ENCODE data around the gene LRCH1. TPM values are rescaled to one million over a fixed set of nuclear protein-coding genes. Genes with fewer than 3 reads are reported as not detected.
A peak's percentile ranks its signal among the peaks of the same experiment; 100 is the strongest.

The LRCH1 gene
- total RNA-seq, 4 donors from 2014 or later = 54.3 to 72.2 (median 57.4) TPM

DNA sequence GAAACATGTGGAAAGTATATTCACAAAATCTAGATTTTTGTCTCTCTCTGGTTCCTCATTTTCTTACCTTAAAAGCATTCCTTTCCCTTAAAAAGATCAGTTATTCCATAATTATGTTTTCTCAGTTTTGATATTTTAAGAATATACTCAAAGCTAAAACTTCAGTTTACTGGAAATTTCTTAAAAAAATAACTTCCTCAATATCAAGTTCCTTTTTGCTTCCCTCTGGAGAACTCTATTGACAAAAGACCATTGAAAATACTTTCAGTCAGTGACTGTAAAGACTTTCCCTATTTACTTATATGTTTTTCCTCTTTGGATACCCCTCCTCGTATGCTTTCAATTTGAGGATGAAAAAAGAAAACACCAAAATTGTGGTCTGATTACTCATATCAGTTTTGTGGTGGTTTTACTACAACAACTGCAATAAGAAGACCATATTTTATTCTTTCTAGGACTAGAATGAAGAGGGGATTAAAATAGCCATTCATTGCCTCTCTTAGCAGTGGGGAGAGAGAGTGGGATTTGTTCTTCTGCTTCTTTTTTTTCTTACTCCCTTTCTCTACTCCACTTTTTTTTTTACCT is 130.8 kb downstream of the LRCH1 start:
- peak overlapping the region in 3 of 4 donors; percentile 9 to 55 (median 34) for H3K27ac ChIP-seq
- ATAC-seq = no peak
- H3K4me3 ChIP-seq = no peak overlapping the region
- peaks cover 9 to 77% (median 13%) of the 10 kb centered on the region in 3 donors for H3K4me1 ChIP-seq
- no peaks in the 10 kb centered on the region for H3K9me3 ChIP-seq
- peaks cover 0 to 15% of the 10 kb centered on the region in 2 donors for H3K36me3 ChIP-seq
- WGBS, 2 donors (ENCODE audit: low coverage in 1 of 2) = 77 to 86% methylated on average over 1 of the region's 1 CpG
- no peaks in the 10 kb centered on the region for H3K27me3 ChIP-seq
- no peak for TF ChIP-seq EP300 (IDR thresholded peaks at IDR 0.05)
- TF ChIP-seq POLR2A (IDR thresholded peaks at IDR 0.05) = no peak
- no peak for TF ChIP-seq POLR2AphosphoS5 (IDR thresholded peaks at IDR 0.05)
- TF ChIP-seq, protein P1, sequence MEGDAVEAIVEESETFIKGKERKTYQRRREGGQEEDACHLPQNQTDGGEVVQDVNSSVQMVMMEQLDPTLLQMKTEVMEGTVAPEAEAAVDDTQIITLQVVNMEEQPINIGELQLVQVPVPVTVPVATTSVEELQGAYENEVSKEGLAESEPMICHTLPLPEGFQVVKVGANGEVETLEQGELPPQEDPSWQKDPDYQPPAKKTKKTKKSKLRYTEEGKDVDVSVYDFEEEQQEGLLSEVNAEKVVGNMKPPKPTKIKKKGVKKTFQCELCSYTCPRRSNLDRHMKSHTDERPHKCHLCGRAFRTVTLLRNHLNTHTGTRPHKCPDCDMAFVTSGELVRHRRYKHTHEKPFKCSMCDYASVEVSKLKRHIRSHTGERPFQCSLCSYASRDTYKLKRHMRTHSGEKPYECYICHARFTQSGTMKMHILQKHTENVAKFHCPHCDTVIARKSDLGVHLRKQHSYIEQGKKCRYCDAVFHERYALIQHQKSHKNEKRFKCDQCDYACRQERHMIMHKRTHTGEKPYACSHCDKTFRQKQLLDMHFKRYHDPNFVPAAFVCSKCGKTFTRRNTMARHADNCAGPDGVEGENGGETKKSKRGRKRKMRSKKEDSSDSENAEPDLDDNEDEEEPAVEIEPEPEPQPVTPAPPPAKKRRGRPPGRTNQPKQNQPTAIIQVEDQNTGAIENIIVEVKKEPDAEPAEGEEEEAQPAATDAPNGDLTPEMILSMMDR (IDR thresholded peaks at IDR 0.05) = no peak

DNA sequence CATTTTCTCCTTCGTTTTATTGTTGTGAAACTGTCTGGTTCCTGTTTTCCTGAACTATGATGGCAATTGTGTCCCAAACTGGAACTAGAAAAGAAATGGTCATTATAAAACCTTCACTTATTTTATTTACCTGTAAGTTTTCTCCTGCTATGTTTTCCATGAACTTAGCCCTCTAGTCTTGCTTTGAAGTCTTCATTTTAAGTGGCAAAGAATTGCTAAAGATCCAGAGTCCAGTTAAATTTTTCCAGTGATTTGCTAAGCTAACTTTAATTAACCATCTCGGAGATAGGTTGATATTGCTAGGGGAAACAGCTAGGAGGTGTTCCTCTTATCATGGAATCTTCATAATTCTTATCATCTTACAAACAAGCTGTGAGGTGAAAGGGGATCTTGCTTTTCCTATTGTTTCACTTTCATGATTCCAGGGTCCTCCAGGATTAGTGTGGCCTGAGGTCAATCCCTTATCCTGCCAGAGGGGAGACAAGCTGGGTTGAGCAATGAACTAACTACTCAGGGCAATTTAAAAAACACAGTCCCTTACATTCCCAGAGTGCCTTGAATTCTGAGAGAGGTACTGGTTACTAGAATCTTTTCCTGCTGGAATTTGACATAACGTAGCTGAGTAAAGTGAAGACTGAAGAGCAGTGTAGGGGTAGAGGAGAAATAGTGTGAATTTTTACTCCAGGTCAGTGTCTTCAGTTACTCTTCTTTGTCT is 131.5 kb downstream of the LRCH1 start:
- no peak for TF ChIP-seq POLR2AphosphoS5 (IDR thresholded peaks at IDR 0.05)
- no peak for TF ChIP-seq EP300 (IDR thresholded peaks at IDR 0.05)
- TF ChIP-seq, protein P1 (IDR thresholded peaks at IDR 0.05) = peak in 2 of 4 experiments; percentile 15 to 26
- TF ChIP-seq POLR2A (IDR thresholded peaks at IDR 0.05) = no peak
- Histone ChIP-seq H3K27me3 (no peaks in the 10 kb centered on the region), H3K4me3 (no peak overlapping the region), H3K36me3 (peaks cover 0 to 22% of the 10 kb centered on the region in 2 donors), H3K27ac (peak overlapping the region; percentile 6 to 56 (median 44)), H3K9me3 (no peaks in the 10 kb centered on the region), H3K4me1 (peaks cover 3 to 70% (median 13%) of the 10 kb centered on the region in 3 donors)
- 42 to 60% methylated on average over 2 to 3 of the region's 3 CpGs for WGBS, 2 donors (ENCODE audit: low coverage in 1 of 2)
- no peak for ATAC-seq

DNA sequence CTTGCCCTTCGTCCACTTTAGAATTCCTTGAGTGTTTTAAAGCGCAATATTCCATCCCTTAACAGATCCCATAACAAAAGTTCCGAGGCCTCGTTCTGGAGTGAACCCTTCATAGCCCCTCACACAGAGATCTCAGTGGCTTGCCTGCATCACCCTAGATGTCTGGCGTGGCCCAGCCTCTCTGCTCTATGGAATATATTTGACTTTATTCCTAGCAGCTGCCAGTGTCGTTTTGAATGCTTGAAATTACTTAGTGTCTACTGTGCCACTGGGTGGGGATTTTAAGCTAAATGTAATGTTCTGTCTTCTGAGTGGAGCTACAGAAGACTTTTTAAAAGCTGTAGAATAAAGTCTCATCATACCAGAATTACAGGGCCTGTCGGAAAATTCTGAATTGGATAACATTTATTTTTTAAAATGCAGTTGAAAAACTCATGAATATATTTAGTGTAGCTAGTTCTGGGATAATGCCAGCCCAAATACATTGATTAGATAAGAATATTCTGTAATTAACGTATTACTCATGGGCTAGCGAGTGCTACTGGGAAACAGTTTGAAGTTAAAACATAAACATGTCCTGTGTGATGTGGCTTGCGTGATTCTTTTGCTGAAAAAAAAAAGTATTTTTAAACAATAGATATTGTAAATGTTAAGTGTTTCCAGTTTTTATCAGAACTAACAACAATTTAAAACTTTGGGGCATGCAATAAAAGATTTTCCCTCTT is 132.2 kb downstream of the LRCH1 start:
- Histone ChIP-seq H3K27ac (peak overlapping the region; percentile 6 to 56 (median 44)), H3K4me3 (no peak overlapping the region), H3K27me3 (no peaks in the 10 kb centered on the region), H3K36me3 (peaks cover 0 to 24% of the 10 kb centered on the region in 2 donors), H3K9me3 (no peaks in the 10 kb centered on the region), H3K4me1 (peaks cover 0 to 63% (median 11%) of the 10 kb centered on the region in 3 donors)
- no peak for ATAC-seq
- no peak for TF ChIP-seq POLR2A (IDR thresholded peaks at IDR 0.05)
- no peak for TF ChIP-seq EP300 (IDR thresholded peaks at IDR 0.05)
- no peak for TF ChIP-seq POLR2AphosphoS5 (IDR thresholded peaks at IDR 0.05)
- TF ChIP-seq, protein P1 (IDR thresholded peaks at IDR 0.05) = no peak
- 59 to 63% methylated on average over 9 to 10 of the region's 10 CpGs for WGBS, 2 donors (ENCODE audit: low coverage in 1 of 2)

DNA sequence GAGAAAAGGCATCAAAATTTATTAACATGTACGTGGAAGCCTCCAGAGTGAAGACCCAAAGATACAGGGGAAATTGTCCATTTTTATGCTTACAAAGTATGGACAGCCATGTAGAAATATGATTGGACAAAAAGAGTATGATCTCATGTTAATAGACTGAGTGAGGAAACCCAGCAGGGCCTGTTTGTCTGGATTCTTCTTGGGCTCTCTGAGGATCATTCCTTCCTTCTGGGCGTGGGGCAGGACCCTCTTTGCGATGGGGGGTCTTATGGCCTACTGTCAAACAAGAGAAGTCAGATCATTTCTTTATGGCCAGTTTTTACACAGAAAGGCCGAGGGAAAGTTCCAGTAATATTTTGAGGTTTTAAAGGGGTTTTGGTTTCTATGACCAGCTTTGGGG is 133.2 kb downstream of the LRCH1 start:
- no peak for TF ChIP-seq POLR2A (IDR thresholded peaks at IDR 0.05)
- peaks cover 0 to 61% (median 9%) of the 10 kb centered on the region in 3 donors for H3K4me1 ChIP-seq
- 59 to 73% methylated on average over 2 to 4 of the region's 4 CpGs for WGBS, 2 donors (ENCODE audit: low coverage in 1 of 2)
- no peaks in the 10 kb centered on the region for H3K9me3 ChIP-seq
- no peak for ATAC-seq
- H3K36me3 ChIP-seq = peaks cover 0 to 24% of the 10 kb centered on the region in 2 donors
- H3K27me3 ChIP-seq = no peaks in the 10 kb centered on the region
- no peak overlapping the region for H3K4me3 ChIP-seq
- H3K27ac ChIP-seq = peak overlapping the region in 1 of 4 donors; percentile 55

DNA sequence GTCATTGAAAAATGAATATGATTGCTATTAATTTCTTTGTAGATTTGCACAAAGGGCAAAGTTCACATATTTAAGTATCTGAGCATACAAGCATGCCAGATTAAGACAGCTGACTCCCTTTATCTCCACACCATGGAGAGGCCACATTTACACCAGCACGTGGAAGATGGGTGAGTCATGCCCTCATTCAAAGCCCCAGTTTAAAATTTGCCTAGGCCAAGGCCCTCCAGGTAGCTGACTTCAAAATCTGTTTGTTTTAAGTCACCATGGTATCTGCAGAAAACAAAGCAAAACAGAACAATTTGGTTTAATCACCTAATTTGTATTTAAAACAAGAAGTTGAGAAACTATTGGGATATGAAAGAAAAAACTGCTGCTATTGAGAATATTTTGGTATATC is 134.8 kb downstream of the LRCH1 start:
- no peak for ATAC-seq
- H3K27me3 ChIP-seq = no peaks in the 10 kb centered on the region
- H3K9me3 ChIP-seq = no peaks in the 10 kb centered on the region
- peaks cover 0 to 66% (median 9%) of the 10 kb centered on the region in 3 donors for H3K4me1 ChIP-seq
- WGBS, 2 donors (ENCODE audit: low coverage in 1 of 2) = 0 to 20% methylated on average over 1 of the region's 1 CpG
- H3K36me3 ChIP-seq = peaks cover 0 to 26% of the 10 kb centered on the region in 2 donors
- TF ChIP-seq POLR2A (IDR thresholded peaks at IDR 0.05) (no peak), POLR2AphosphoS5 (IDR thresholded peaks at IDR 0.05) (no peak), EP300 (IDR thresholded peaks at IDR 0.05) (no peak)
- TF ChIP-seq, protein P1 (IDR thresholded peaks at IDR 0.05) = no peak
- no peak overlapping the region for H3K4me3 ChIP-seq
- no peak overlapping the region for H3K27ac ChIP-seq
